A673 (cell line): Measurements from ENCODE around the gene RORB.

Experiments
- CTCF ChIP-seq: fragments of 300-800, 200-600 bp; sonication (generic); conservative IDR thresholded peaks from 2 replicates; pipeline ENCODE4 v1.5.1; 2017; ENCODE audit warnings: low read depth, mild to moderate bottlenecking, antibody characterized with exemption, low read length, moderate library complexity, mixed read lengths
- EZH2 ChIP-seq: fragments of 200-600 bp; sonication (generic); IDR thresholded peaks from 2 replicates; pipeline ENCODE4 v1.6.1; 2017; ENCODE audit warnings: borderline replicate concordance, low read depth, mild to moderate bottlenecking, mixed read lengths, antibody characterized with exemption, low read length; ENCODE audit not compliant: poor library complexity, severe bottlenecking

- no peak for TF ChIP-seq CTCF
- no peak for TF ChIP-seq EZH2
Measured at GRCh38 chr9:74479711-74480110, 17.4 kb upstream of the RORB start.
